BLaER1 (cell line): ENCODE data around the gene C5orf15.

Experiments used
- H3K27ac ChIP-seq: shearing (Covaris generic); formaldehyde crosslinking; 2 replicates; pipeline ENCODE4 v1.8.1; 2022
- H3K27me3 ChIP-seq: shearing (Covaris generic); formaldehyde crosslinking; 2 replicates; pipeline ENCODE4 v1.8.1; 2022
- H3K36me3 ChIP-seq: shearing (Covaris generic); formaldehyde crosslinking; 2 replicates; pipeline ENCODE4 v1.8.1; 2022
- H3K4me1 ChIP-seq: shearing (Covaris generic); formaldehyde crosslinking; 2 replicates; pipeline ENCODE4 v1.8.1; 2022
- H3K4me2 ChIP-seq: shearing (Covaris generic); formaldehyde crosslinking; 2 replicates; pipeline ENCODE4 v1.8.1; 2022
- H3K4me3 ChIP-seq: shearing (Covaris generic); formaldehyde crosslinking; 2 replicates; pipeline ENCODE4 v1.8.1; 2022
- H3K9ac ChIP-seq: shearing (Covaris generic); formaldehyde crosslinking; 2 replicates; pipeline ENCODE4 v1.8.1; 2022
- H3K9me3 ChIP-seq: shearing (Covaris generic); formaldehyde crosslinking; 2 replicates; pipeline ENCODE4 v1.8.1; 2022
- H4K20me1 ChIP-seq: shearing (Covaris generic); formaldehyde crosslinking; 2 replicates; pipeline ENCODE4 v1.8.1; 2022
- Cebpa-rat ChIP-seq: shearing (Covaris generic); IDR thresholded peaks from 2 replicates; pipeline ENCODE4 v1.8.1; 2022

Gene C5orf15

GRCh38 chr5:134001938-134002731, 33.7 kb upstream of the C5orf15 start:
- H3K27me3 ChIP-seq = no peaks in the 10 kb centered on the region
- peaks cover 70% of the 10 kb centered on the region for H3K4me1 ChIP-seq
- H3K36me3 ChIP-seq = peaks cover 41% of the 10 kb centered on the region
- no peak for TF ChIP-seq Cebpa-rat
- peak overlapping the region; percentile 100 for H3K27ac ChIP-seq
- peak overlapping the region; percentile 95 for H3K4me2 ChIP-seq
- peak overlapping the region; percentile 94 for H3K4me3 ChIP-seq
- peaks cover 69% of the 10 kb centered on the region for H4K20me1 ChIP-seq
- H3K9me3 ChIP-seq = no peaks in the 10 kb centered on the region
- H3K9ac ChIP-seq = peak overlapping the region; percentile 96

- peaks cover 41% of the 10 kb centered on the region for H3K36me3 ChIP-seq
- peak overlapping the region; percentile 94 for H3K4me3 ChIP-seq
- TF ChIP-seq Cebpa-rat = no peak
- H4K20me1 ChIP-seq = peaks cover 81% of the 10 kb centered on the region
- H3K27ac ChIP-seq = peak overlapping the region; percentile 100
- H3K4me2 ChIP-seq = peak overlapping the region; percentile 95
- no peaks in the 10 kb centered on the region for H3K27me3 ChIP-seq
- peak overlapping the region; percentile 96 for H3K9ac ChIP-seq
- H3K9me3 ChIP-seq = no peaks in the 10 kb centered on the region
- H3K4me1 ChIP-seq = peaks cover 69% of the 10 kb centered on the region
Observed at GRCh38 chr5:134000696-134001453, 32.5 kb upstream of the C5orf15 start.

- Histone ChIP-seq H4K20me1 (peaks cover 89% of the 10 kb centered on the region), H3K36me3 (peaks cover 41% of the 10 kb centered on the region), H3K4me2 (peak overlapping the region; percentile 95), H3K9me3 (no peaks in the 10 kb centered on the region), H3K27me3 (no peaks in the 10 kb centered on the region), H3K4me1 (peaks cover 69% of the 10 kb centered on the region), H3K4me3 (peak overlapping the region; percentile 94), H3K9ac (peak overlapping the region; percentile 96), H3K27ac (peak overlapping the region; percentile 100)
- no peak for TF ChIP-seq Cebpa-rat
Observed at GRCh38 chr5:134000091-134000511, 31.7 kb upstream of the C5orf15 start.

GRCh38 chr5:133998807-133999206, 30.4 kb upstream of the C5orf15 start:
- peaks cover 98% of the 10 kb centered on the region for H4K20me1 ChIP-seq

GRCh38 chr5:133998042-133998441, 29.6 kb upstream of the C5orf15 start:
- Histone ChIP-seq H3K4me2 (peak overlapping the region; percentile 95), H3K9me3 (no peaks in the 10 kb centered on the region), H4K20me1 (peaks cover 100% of the 10 kb centered on the region), H3K27ac (peak overlapping the region; percentile 100), H3K36me3 (peaks cover 41% of the 10 kb centered on the region), H3K4me1 (peaks cover 88% of the 10 kb centered on the region), H3K4me3 (no peak overlapping the region), H3K9ac (0 out of 2 replicates have a peak overlapping the region, but pooled peaks have one; percentile 96), H3K27me3 (no peaks in the 10 kb centered on the region)
- no peak for TF ChIP-seq Cebpa-rat

More at GRCh38 chr5:133998807-133999206, 30.4 kb upstream of the C5orf15 start:
- peak overlapping the region; percentile 96 for H3K9ac ChIP-seq
- H3K4me3 ChIP-seq = 0 out of 2 replicates have a peak overlapping the region, but pooled peaks have one; percentile 10
- H3K27ac ChIP-seq = peak overlapping the region; percentile 100
- H3K4me1 ChIP-seq = peaks cover 80% of the 10 kb centered on the region
- peak overlapping the region; percentile 95 for H3K4me2 ChIP-seq
- H3K27me3 ChIP-seq = no peaks in the 10 kb centered on the region
- no peak for TF ChIP-seq Cebpa-rat
- peaks cover 41% of the 10 kb centered on the region for H3K36me3 ChIP-seq
- no peaks in the 10 kb centered on the region for H3K9me3 ChIP-seq

- H3K4me3 ChIP-seq = peak overlapping the region; percentile 67
- H3K36me3 ChIP-seq = peaks cover 35% of the 10 kb centered on the region
- H3K9me3 ChIP-seq = no peaks in the 10 kb centered on the region
- H3K4me2 ChIP-seq = peak overlapping the region; percentile 95
- peak overlapping the region; percentile 89; the same call in 1 of the 2 replicates for H3K27ac ChIP-seq
- no peaks in the 10 kb centered on the region for H3K27me3 ChIP-seq
- peaks cover 91% of the 10 kb centered on the region for H3K4me1 ChIP-seq
- H3K9ac ChIP-seq = peak overlapping the region; percentile 85; the same call in 1 of the 2 replicates
- TF ChIP-seq Cebpa-rat = no peak
- H4K20me1 ChIP-seq = peaks cover 97% of the 10 kb centered on the region
Observed at GRCh38 chr5:133996683-133997252, 28.3 kb upstream of the C5orf15 start.

GRCh38 chr5:133995883-133996563, 27.6 kb upstream of the C5orf15 start:
- no peak for TF ChIP-seq Cebpa-rat
- H3K9ac ChIP-seq = peak overlapping the region; percentile 85
- H3K9me3 ChIP-seq = no peaks in the 10 kb centered on the region
- H3K27me3 ChIP-seq = no peaks in the 10 kb centered on the region
- peak overlapping the region; percentile 89 for H3K27ac ChIP-seq
- peak overlapping the region; percentile 67 for H3K4me3 ChIP-seq
- H3K36me3 ChIP-seq = peaks cover 35% of the 10 kb centered on the region
- H4K20me1 ChIP-seq = peaks cover 89% of the 10 kb centered on the region
- peaks cover 91% of the 10 kb centered on the region for H3K4me1 ChIP-seq
- H3K4me2 ChIP-seq = peak overlapping the region; percentile 95

GRCh38 chr5:133995341-133995740, 26.9 kb upstream of the C5orf15 start:
- Histone ChIP-seq H3K9ac (peak overlapping the region; percentile 85), H3K4me2 (peak overlapping the region; percentile 95), H3K27ac (peak overlapping the region; percentile 89), H3K4me1 (peaks cover 91% of the 10 kb centered on the region), H4K20me1 (peaks cover 83% of the 10 kb centered on the region), H3K27me3 (no peaks in the 10 kb centered on the region), H3K36me3 (peaks cover 35% of the 10 kb centered on the region), H3K9me3 (no peaks in the 10 kb centered on the region), H3K4me3 (peak overlapping the region; percentile 67)
- no peak for TF ChIP-seq Cebpa-rat

- H3K4me1 ChIP-seq = peaks cover 91% of the 10 kb centered on the region
- H3K9me3 ChIP-seq = no peaks in the 10 kb centered on the region
- H4K20me1 ChIP-seq = peaks cover 79% of the 10 kb centered on the region
- peak overlapping the region; percentile 95 for H3K4me2 ChIP-seq
- peak overlapping the region; percentile 89 for H3K27ac ChIP-seq
- peak overlapping the region; percentile 67 for H3K4me3 ChIP-seq
- no peaks in the 10 kb centered on the region for H3K27me3 ChIP-seq
- H3K9ac ChIP-seq = peak overlapping the region; percentile 85
- TF ChIP-seq Cebpa-rat = no peak
- H3K36me3 ChIP-seq = peaks cover 35% of the 10 kb centered on the region
Observed at GRCh38 chr5:133994990-133995333, 26.5 kb upstream of the C5orf15 start.
